Hepatocyte (in vitro differentiated cells): ENCODE measurements around the gene RPL13.

Experiments used
- CTCF ChIP-seq: fragments of 200-600 bp; sonication (generic); IDR thresholded peaks from 2 replicates; pipeline ENCODE4 v1.5.1; 2016; ENCODE audit warnings: antibody characterized with exemption, mild to moderate bottlenecking; ENCODE audit not compliant: poor library complexity
- EZH2 ChIP-seq: fragments of 200-600 bp; sonication (generic); IDR thresholded peaks from 2 replicates; pipeline ENCODE4 v1.6.1; 2016; ENCODE audit warnings: antibody characterized with exemption, mild to moderate bottlenecking, borderline replicate concordance

GRCh38 chr16:89547860-89548259, 12.6 kb upstream of the RPL13 start:
- TF ChIP-seq CTCF = no peak
- TF ChIP-seq EZH2 = no peak
